Heart left ventricle (tissue), 13 donors: ENCODE data around the gene SND1.

Experiments
- CTCF ChIP-seq, 12 donors: fragments of 200-600 bp; sonication (generic) in 4 of 12; IDR thresholded peaks; one replicate each; pipeline versions ENCODE4 v1.5.0 to v1.8.0; 2018 to 2022; ENCODE audit warnings: antibody characterized with exemption in 12 of 12, mild to moderate bottlenecking in 5 of 12
- POLR2A ChIP-seq, 2 donors: fragments of 450-650 bp; IDR thresholded peaks; one replicate each; pipeline ENCODE4 v1.6.1; 2017; ENCODE audit warnings: antibody characterized with exemption in 2 of 2, mild to moderate bottlenecking in 2 of 2, moderate library complexity in 2 of 2
- donor health status: ischemic (EF 13 %, LVEDD 7.1; RV severe dilation, severe dysfunction).
- donor health status: DM: no; HTN: yes; CAD: no.
- donor health status: DM: no; HTN: no; CAD: no.
- donor health status: ischemic (EF 25% LVEDD 6.9; RV normal size, moderate dysfunction).
- donor health status: ischemic (EF 25% LVEDD 5.7; RV mildly dilated, moderate dysfunction).
- donor health status: ischemic (EF 35%, LVEDD 5.7; RV mildly dilated, moderate dysfunction).
- donor health status: nonischemic (EF 11% LVEDD 7.7; RV severe dilation, severe dysfunction).
- donor health status: DM: yes; HTN: yes; CAD: no.
- donor health status: PGD.
- donor health status: ischemic (EF 29% LVEDD 5.4; RV normal size, mild dysfunction).
- donor health status: nonischemic (EF 23%, LVEDD 6.1; RV moderate dilation, normal function).

- TF ChIP-seq CTCF (IDR thresholded peaks at IDR 0.05) = no peak
- TF ChIP-seq POLR2A (IDR thresholded peaks at IDR 0.05) = no peak
Observed at GRCh38 chr7:127657500-127657899, 5.5 kb downstream of the SND1 start.
